ENCODE results near the gene TRIM71.

DNA sequence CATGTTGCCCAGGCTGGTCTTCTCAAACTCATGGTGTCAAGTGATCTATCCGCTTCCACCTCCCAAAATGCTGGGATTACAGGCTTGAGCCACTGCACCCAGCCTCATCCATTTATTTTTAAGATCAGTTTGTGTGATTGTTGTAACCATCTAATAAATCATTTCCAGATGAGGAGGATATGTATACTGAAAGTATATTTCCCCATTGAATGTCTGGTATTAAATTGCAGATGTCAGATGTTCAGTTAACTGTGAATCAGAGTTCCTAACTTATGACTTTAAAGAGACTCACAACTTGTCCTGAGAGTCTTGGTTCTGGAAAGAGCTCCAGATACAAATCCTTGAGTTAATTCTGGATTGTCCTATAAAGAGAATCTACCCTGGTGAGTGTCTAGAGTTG lies 62.4 kb downstream of the TRIM71 start:
- no peak for TF ChIP-seq CTCF (IDR thresholded peaks at IDR 0.05; ENCODE audit: low read length)
- no peak for TF ChIP-seq EZH2 (IDR thresholded peaks at IDR 0.05; ENCODE audit: borderline replicate concordance, low read length)
